ENCODE measurements around the gene FADD. TPM values are rescaled to one million over a fixed set of nuclear protein-coding genes. Genes with fewer than 3 reads are reported as not detected.

The FADD gene
- total and polyA plus RNA-seq, 10 donors = 11.3 to 28.8 (median 23.1) TPM

- H3K27ac ChIP-seq = no peak overlapping the region
- 39 to 60% (median 46%) methylated on average over 8 to 11 of the region's 11 CpGs for WGBS, 5 donors
- no peaks in the 10 kb centered on the region for H3K9me3 ChIP-seq
- H3K27me3 ChIP-seq (replicated peaks in 1 of 7) = peaks cover 0 to 56% (median 5%) of the 10 kb centered on the region in 7 donors
- H3K36me3 ChIP-seq = no peaks in the 10 kb centered on the region
- TF ChIP-seq CTCF (IDR thresholded peaks at IDR 0.05 in 8 of 11, conservative IDR thresholded peaks at IDR 0.05 in 3 of 11) (no peak), POLR2A (IDR thresholded peaks at IDR 0.05) (no peak), POLR2AphosphoS5 (IDR thresholded peaks at IDR 0.05) (no peak)
- no peak for DNase-seq
- no peak overlapping the region for H3K4me3 ChIP-seq
- H3K4me1 ChIP-seq = no peaks in the 10 kb centered on the region
- intact Hi-C loops (cut with DNase I; ENCODE audit: low total_unique reads) = no loop called here
Observed at GRCh38 chr11:70169127-70169526, 34.0 kb upstream of the FADD start.

- H3K4me3 ChIP-seq = no peak overlapping the region
- H3K9me3 ChIP-seq = no peaks in the 10 kb centered on the region
- peaks cover 0 to 56% (median 5%) of the 10 kb centered on the region in 7 donors for H3K27me3 ChIP-seq (replicated peaks in 1 of 7)
- no peaks in the 10 kb centered on the region for H3K4me1 ChIP-seq
- TF ChIP-seq POLR2AphosphoS5 (IDR thresholded peaks at IDR 0.05) = no peak
- WGBS, 5 donors = 80 to 90% (median 85%) methylated on average over 8 of the region's 8 CpGs
- H3K36me3 ChIP-seq = no peaks in the 10 kb centered on the region
- no peak for DNase-seq
- no peak overlapping the region for H3K27ac ChIP-seq
- intact Hi-C loops (cut with DNase I; ENCODE audit: low total_unique reads) = no loop called here
Observed at GRCh38 chr11:70169632-70170031, 33.5 kb upstream of the FADD start.

- no peak for TF ChIP-seq POLR2A (IDR thresholded peaks at IDR 0.05)
- TF ChIP-seq POLR2AphosphoS5 (IDR thresholded peaks at IDR 0.05) = no peak
- no peak for TF ChIP-seq CTCF (IDR thresholded peaks at IDR 0.05 in 8 of 11, conservative IDR thresholded peaks at IDR 0.05 in 3 of 11)
Observed at GRCh38 chr11:70170596-70171210, 32.4 kb upstream of the FADD start.

GRCh38 chr11:70173018-70173417 is 30.1 kb upstream of the FADD start:
- TF ChIP-seq CTCF (IDR thresholded peaks at IDR 0.05 in 8 of 11, conservative IDR thresholded peaks at IDR 0.05 in 3 of 11) (no peak), POLR2A (IDR thresholded peaks at IDR 0.05) (no peak)
- H3K4me1 ChIP-seq = no peaks in the 10 kb centered on the region
- H3K27me3 ChIP-seq (replicated peaks in 1 of 7) = peaks cover 0 to 32% (median 5%) of the 10 kb centered on the region in 7 donors
- no peak overlapping the region for H3K27ac ChIP-seq
- H3K9me3 ChIP-seq = no peaks in the 10 kb centered on the region
- 80 to 89% (median 84%) methylated on average over 4 of the region's 4 CpGs for WGBS, 5 donors
- intact Hi-C loops (cut with DNase I; ENCODE audit: low total_unique reads) = no loop called here
- H3K36me3 ChIP-seq = no peaks in the 10 kb centered on the region
- DNase-seq = no peak
- H3K4me3 ChIP-seq = no peak overlapping the region

More at GRCh38 chr11:70170596-70171210, 32.4 kb upstream of the FADD start:
- WGBS, 5 donors = 77 to 95% (median 91%) methylated on average over 8 to 22 of the region's 22 CpGs
- no peak for DNase-seq
- Histone ChIP-seq H3K27ac (no peak overlapping the region), H3K4me1 (no peaks in the 10 kb centered on the region), H3K27me3 (replicated peaks in 1 of 7) (peaks cover 0 to 52% (median 5%) of the 10 kb centered on the region in 7 donors), H3K4me3 (no peak overlapping the region), H3K36me3 (no peaks in the 10 kb centered on the region), H3K9me3 (no peaks in the 10 kb centered on the region)
- intact Hi-C loops (cut with DNase I; ENCODE audit: low total_unique reads) = no loop called here
